Astrocyte (in vitro differentiated cells and primary cell): ENCODE results near the gene SLFN5. TPM values are rescaled to one million over a fixed set of nuclear protein-coding genes. Genes with fewer than 3 reads are reported as not detected.

ENCODE experiments used
- DNase-seq: peaks from one replicate; pipeline ENCODE4 v3.0.0-alpha.2; 2010; ENCODE audit warnings: low read depth
- FAIRE-seq: peaks from 2 replicates; lab custom pipeline; 2011; peaks lifted over from hg19 to GRCh38; lab: Jason Lieb, UNC
- H2AFZ ChIP-seq: 2 replicates; pipeline ENCODE4 v1.6.0; 2012; ENCODE audit warnings: low read depth, low read length, inconsistent platforms
- H3K27ac ChIP-seq: 2 replicates; pipeline ENCODE4 v1.5.1; 2011; ENCODE audit warnings: low read depth, low read length, inconsistent platforms
- H3K27me3 ChIP-seq: 2 replicates; pipeline ENCODE4 v1.6.0; 2011; ENCODE audit warnings: low read length, inconsistent platforms; ENCODE audit not compliant: insufficient read depth
- H3K36me3 ChIP-seq: 2 replicates; pipeline ENCODE4 v1.5.1; 2011; ENCODE audit warnings: low read length, inconsistent platforms; ENCODE audit not compliant: insufficient read depth
- H3K4me1 ChIP-seq: 2 replicates; pipeline ENCODE4 v1.5.1; 2011; ENCODE audit warnings: low read length, inconsistent platforms; ENCODE audit not compliant: insufficient read depth
- H3K4me2 ChIP-seq: 2 replicates; pipeline ENCODE4 v1.6.0; 2012; ENCODE audit warnings: low read length, inconsistent platforms
- H3K4me3 ChIP-seq: 2 replicates; pipeline ENCODE4 v1.5.1; 2011; ENCODE audit warnings: low read depth, mild to moderate bottlenecking, low read length, inconsistent platforms; ENCODE audit not compliant: insufficient read depth
- H3K79me2 ChIP-seq: 2 replicates; pipeline ENCODE4 v1.6.0; 2012; ENCODE audit warnings: mild to moderate bottlenecking, low read length, inconsistent platforms; ENCODE audit not compliant: insufficient read depth
- H3K9ac ChIP-seq: 2 replicates; pipeline ENCODE4 v1.6.0; 2012; ENCODE audit warnings: mild to moderate bottlenecking, low read length, inconsistent platforms
- H3K9me3 ChIP-seq: 2 replicates; pipeline ENCODE4 v1.5.1; 2012; ENCODE audit warnings: low read depth, mild to moderate bottlenecking, low read length, inconsistent platforms; ENCODE audit not compliant: insufficient read depth
- H4K20me1 ChIP-seq: 2 replicates; pipeline ENCODE4 v1.6.0; 2012; ENCODE audit warnings: low read length, inconsistent platforms; ENCODE audit not compliant: insufficient read depth
- H3K27ac Mint-ChIP-seq: one replicate; pipeline ENCODE4 v1.8.0; 2021; ENCODE audit warnings: mild to moderate bottlenecking, mixed read lengths; ENCODE audit not compliant: unreplicated experiment
- H3K27me3 Mint-ChIP-seq: one replicate; pipeline ENCODE4 v1.8.0; 2021; ENCODE audit warnings: low read depth, mixed read lengths; ENCODE audit not compliant: unreplicated experiment
- H3K36me3 Mint-ChIP-seq: one replicate; pipeline ENCODE4 v1.8.0; 2021; ENCODE audit warnings: low read depth, mixed read lengths; ENCODE audit not compliant: unreplicated experiment
- H3K4me1 Mint-ChIP-seq: one replicate; pipeline ENCODE4 v1.8.0; 2021; ENCODE audit warnings: low read depth, mixed read lengths; ENCODE audit not compliant: unreplicated experiment
- H3K4me3 Mint-ChIP-seq: one replicate; pipeline ENCODE4 v1.8.0; 2021; ENCODE audit warnings: mild to moderate bottlenecking, moderate library complexity, mixed read lengths; ENCODE audit not compliant: unreplicated experiment
- H3K9me3 Mint-ChIP-seq: one replicate; pipeline ENCODE4 v1.8.0; 2021; ENCODE audit warnings: mild to moderate bottlenecking, mixed read lengths; ENCODE audit not compliant: unreplicated experiment
- CTCF ChIP-seq: IDR thresholded peaks from 2 replicates; pipeline ENCODE4 v1.5.1; 2011; ENCODE audit warnings: low read depth, mild to moderate bottlenecking, inconsistent platforms, low read length, moderate library complexity; ENCODE audit not compliant: insufficient read depth
- EZH2 ChIP-seq: IDR thresholded peaks from 2 replicates; pipeline ENCODE4 v1.6.1; 2012; ENCODE audit warnings: mild to moderate bottlenecking, low read length, inconsistent platforms; ENCODE audit not compliant: insufficient read depth
- total RNA-seq: library from RNA; stranded (reverse); gene quantifications from 2 replicates; pipeline ENCODE4 v1.2.1, GENCODE V29; 2021

SLFN5 gene
- total RNA-seq, 1 donor from 2014 or later = 108 TPM

GRCh38 chr17:35255316-35255715 is 12.4 kb downstream of the SLFN5 start:
- Histone ChIP-seq H4K20me1 (peaks cover 62% of the 10 kb centered on the region), H3K9ac (no peak overlapping the region), H3K4me3 (no peak overlapping the region), H3K27me3 (no peaks in the 10 kb centered on the region), H3K79me2 (peaks cover 12% of the 10 kb centered on the region), H3K4me2 (no peak overlapping the region), H3K9me3 (no peaks in the 10 kb centered on the region), H3K27ac (no peak overlapping the region), H3K4me1 (peaks cover 17% of the 10 kb centered on the region), H2AFZ (no peak overlapping the region), H3K36me3 (peaks cover 2% of the 10 kb centered on the region)
- DNase-seq (no peak), FAIRE-seq (no peak)
- peaks cover 18% of the 10 kb centered on the region for H3K4me1 Mint-ChIP-seq
- no peaks in the 10 kb centered on the region for H3K9me3 Mint-ChIP-seq
- TF ChIP-seq EZH2 (no peak), CTCF (no peak)
- peak overlapping the region; percentile 50 for H3K27ac Mint-ChIP-seq
- H3K27me3 Mint-ChIP-seq = no peaks in the 10 kb centered on the region
- peaks cover 27% of the 10 kb centered on the region for H3K36me3 Mint-ChIP-seq
- H3K4me3 Mint-ChIP-seq = no peak overlapping the region

DNA sequence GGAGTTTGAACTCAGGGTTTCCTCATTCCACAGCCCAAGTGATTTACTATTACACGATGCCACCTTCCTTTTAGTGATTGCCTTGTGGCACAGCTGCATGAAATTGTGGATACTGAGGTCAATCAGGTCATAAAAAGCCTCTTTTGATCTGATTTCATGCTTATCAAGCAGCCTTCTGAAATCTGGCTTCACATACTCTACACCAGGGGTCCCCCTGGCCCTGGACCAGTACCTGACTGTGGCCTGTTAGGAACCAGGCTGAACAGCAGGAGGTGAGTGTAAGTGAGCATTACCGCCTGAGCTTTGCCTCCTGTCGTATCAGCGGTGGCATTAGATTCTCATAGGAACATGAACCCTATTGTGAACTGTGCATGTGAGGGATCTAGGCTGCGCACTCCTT is 13.8 kb downstream of the SLFN5 start:
- Histone ChIP-seq H3K79me2 (peaks cover 9% of the 10 kb centered on the region), H3K9me3 (no peaks in the 10 kb centered on the region), H3K4me3 (no peak overlapping the region), H3K36me3 (peaks cover 2% of the 10 kb centered on the region), H3K27me3 (no peaks in the 10 kb centered on the region), H3K27ac (no peak overlapping the region), H2AFZ (no peak overlapping the region), H3K9ac (no peak overlapping the region), H3K4me2 (no peak overlapping the region), H4K20me1 (peaks cover 62% of the 10 kb centered on the region), H3K4me1 (peaks cover 17% of the 10 kb centered on the region)
- DNase-seq (no peak), FAIRE-seq (no peak)
- H3K27ac Mint-ChIP-seq = no peak overlapping the region
- H3K27me3 Mint-ChIP-seq = no peaks in the 10 kb centered on the region
- H3K4me3 Mint-ChIP-seq = no peak overlapping the region
- TF ChIP-seq EZH2 (no peak), CTCF (no peak)
- peaks cover 30% of the 10 kb centered on the region for H3K36me3 Mint-ChIP-seq
- no peaks in the 10 kb centered on the region for H3K9me3 Mint-ChIP-seq
- peaks cover 18% of the 10 kb centered on the region for H3K4me1 Mint-ChIP-seq

- Mint-ChIP-seq H3K4me3 (peak overlapping the region; percentile 24), H3K36me3 (peaks cover 33% of the 10 kb centered on the region), H3K4me1 (peaks cover 18% of the 10 kb centered on the region), H3K27ac (no peak overlapping the region), H3K27me3 (no peaks in the 10 kb centered on the region), H3K9me3 (no peaks in the 10 kb centered on the region)
- TF ChIP-seq CTCF = no peak
- no peak for TF ChIP-seq EZH2
- Histone ChIP-seq H3K4me1 (peaks cover 17% of the 10 kb centered on the region), H3K27me3 (no peaks in the 10 kb centered on the region), H4K20me1 (peaks cover 59% of the 10 kb centered on the region), H2AFZ (no peak overlapping the region), H3K4me2 (no peak overlapping the region), H3K36me3 (peaks cover 2% of the 10 kb centered on the region), H3K9ac (no peak overlapping the region), H3K4me3 (no peak overlapping the region), H3K9me3 (no peaks in the 10 kb centered on the region), H3K27ac (no peak overlapping the region), H3K79me2 (peaks cover 8% of the 10 kb centered on the region)
- DNase-seq = peak; percentile 61
- peak; percentile 23 for FAIRE-seq
Measured at GRCh38 chr17:35257208-35257659, 14.4 kb downstream of the SLFN5 start.
